Stimulated activated CD8-positive, alpha-beta memory T cell treated with anti-CD3 and anti-CD28 coated beads, Interleukin-12 subunit alpha, Interleukin-12 subunit beta, amount 100 ng/mL, for 24 hours (primary cell): Measurements from ENCODE around the gene LNP1.
"Not testable (repeated sequence)": the region's sequence is repeated elsewhere in the genome, so short reads cannot be mapped to it uniquely, and the experiment has no call there.

ENCODE experiments used
- DNase-seq: peaks from one replicate; pipeline ENCODE4 v3.0.0-alpha.2; 2020; ENCODE audit errors: extremely low read depth

Gene LNP1

GRCh38 chr3:100478521-100478920, 77.2 kb downstream of the LNP1 start:
- DNase-seq: not testable (repeated sequence)

GRCh38 chr3:100480081-100480480, 78.7 kb downstream of the LNP1 start:
- no peak for DNase-seq

- no peak for DNase-seq
These were observed 80.8 kb downstream of the LNP1 start for GRCh38 chr3:100482176-100482575.

- no peak for DNase-seq
These were observed 82.2 kb downstream of the LNP1 start for GRCh38 chr3:100483529-100483928.

- no peak for DNase-seq
These were observed 85.5 kb downstream of the LNP1 start for GRCh38 chr3:100486808-100487207.

GRCh38 chr3:100489118-100489517, 87.8 kb downstream of the LNP1 start:
- no peak for DNase-seq

GRCh38 chr3:100492059-100493006, 91.0 kb downstream of the LNP1 start, which contains the start of gene TMEM45A:
TMEM45A (plus strand) TSS chr3:100492619; CDS start chr3:100555212, 62,593 bp downstream.
- peak; percentile 52 for DNase-seq

GRCh38 chr3:100496711-100497261, 95.4 kb downstream of the LNP1 start:
- DNase-seq: no peak

GRCh38 chr3:100499651-100500050, 98.3 kb downstream of the LNP1 start:
- DNase-seq: no peak

GRCh38 chr3:100500320-100500880, 99.1 kb downstream of the LNP1 start:
- no peak for DNase-seq

GRCh38 chr3:100503448-100503847, 102.1 kb downstream of the LNP1 start:
- DNase-seq: no peak
